Uterus (tissue), 4 donors: Measurements from ENCODE around the gene RAB14. TPM values are rescaled to one million over a fixed set of nuclear protein-coding genes. Genes with fewer than 3 reads are reported as not detected.

Source experiments
- DNase-seq, 2 donors: peaks; one replicate each; pipeline ENCODE4 v3.0.0-alpha.2; 2019 to 2020
- H3K27ac ChIP-seq, 2 donors: fragments of 200-600 bp; sonication (generic); 1 replicate in 1 of 2; 2 replicates in 1 of 2; pipeline ENCODE4 v1.5.1; 2016 to 2018
- H3K27me3 ChIP-seq, 2 donors: fragments of 200-600 bp; sonication (generic); one replicate each; pipeline ENCODE4 v1.5.1; 2018 to 2019; ENCODE audit warnings: control low read depth in 1 of 2
- H3K36me3 ChIP-seq, 2 donors: fragments of 200-600 bp; sonication (generic); one replicate each; pipeline ENCODE4 v1.5.1; 2019; ENCODE audit warnings: control low read depth in 1 of 2
- H3K4me1 ChIP-seq, 2 donors: fragments of 200-600 bp; sonication (generic); one replicate each; pipeline ENCODE4 v1.5.1; 2018 to 2019; ENCODE audit warnings: control low read depth in 1 of 2
- H3K4me3 ChIP-seq, 2 donors: fragments of 200-600 bp; sonication (generic); 1 replicate in 1 of 2; 2 replicates in 1 of 2; pipeline ENCODE4 v1.5.1; 2018 to 2019; ENCODE audit warnings: mild to moderate bottlenecking in 1 of 2
- H3K9me3 ChIP-seq, 2 donors: fragments of 200-600 bp; sonication (generic); one replicate each; pipeline ENCODE4 v1.5.1; 2019; ENCODE audit warnings: control low read depth in 1 of 2
- CTCF ChIP-seq, 4 experiments: fragments of 200-600 bp in 2 of 4; fragments of 450-650 bp in 2 of 4; sonication (generic) in 2 of 4; IDR thresholded peaks; one replicate each; pipeline ENCODE4 v1.5.1; 2016 to 2019; ENCODE audit warnings: antibody characterized with exemption in 4 of 4, mild to moderate bottlenecking in 2 of 4, moderate library complexity in 1 of 4
- POLR2A ChIP-seq, 2 donors: fragments of 450-650 bp; IDR thresholded peaks; one replicate each; pipeline ENCODE4 v1.6.1; 2016; ENCODE audit warnings: antibody characterized with exemption in 2 of 2, mild to moderate bottlenecking in 1 of 2, moderate library complexity in 1 of 2
- intact Hi-C: fragments of 100-400 bp; cut with DNase I; formaldehyde crosslinking; loops from one replicate; pipeline ENCODE4 v1.15.1; 2023; ENCODE audit warnings: low total_unique reads
- total RNA-seq, 4 donors: library from RNA; depleted of rRNA in 3 of 4; stranded (reverse); fragments of >200 nt in 3 of 4; gene quantifications; one replicate each; pipeline versions ENCODE4 v1.1.0 to v1.2.4, GENCODE V29; 2014 to 2023
- donor health status: DM: yes; HTN: yes; CAD: no.

The RAB14 gene
- total RNA-seq, 4 donors from 2014 or later, result 13.6 to 69.0 (median 52.9) TPM

GRCh38 chr9:121192959-121193640 is 8.6 kb downstream of the RAB14 start:
- Histone ChIP-seq H3K4me1 (peaks cover 10 to 20% of the 10 kb centered on the region in 2 donors), H3K27ac (no peak overlapping the region), H3K27me3 (no peaks in the 10 kb centered on the region), H3K4me3 (no peak overlapping the region), H3K36me3 (no peaks in the 10 kb centered on the region), H3K9me3 (no peaks in the 10 kb centered on the region)
- no peak for DNase-seq
- intact Hi-C loops, result no loop called here
- TF ChIP-seq POLR2A (IDR thresholded peaks at IDR 0.05) (no peak), CTCF (IDR thresholded peaks at IDR 0.05) (no peak)

- peaks cover 10 to 20% of the 10 kb centered on the region in 2 donors for H3K4me1 ChIP-seq
- H3K27me3 ChIP-seq, result no peaks in the 10 kb centered on the region
- no peaks in the 10 kb centered on the region for H3K9me3 ChIP-seq
- H3K27ac ChIP-seq, result no peak overlapping the region
- no peaks in the 10 kb centered on the region for H3K36me3 ChIP-seq
- no peak for TF ChIP-seq POLR2A (IDR thresholded peaks at IDR 0.05)
- no peak for TF ChIP-seq CTCF (IDR thresholded peaks at IDR 0.05)
- DNase-seq, result no peak
- intact Hi-C loops, result no loop called here
- H3K4me3 ChIP-seq, result no peak overlapping the region
Measured at GRCh38 chr9:121192518-121192917, 9.2 kb downstream of the RAB14 start.

- TF ChIP-seq POLR2A (IDR thresholded peaks at IDR 0.05), result no peak
- DNase-seq, result no peak
- intact Hi-C loops, result no loop called here
- Histone ChIP-seq H3K4me3 (no peak overlapping the region), H3K9me3 (no peaks in the 10 kb centered on the region), H3K36me3 (no peaks in the 10 kb centered on the region), H3K27ac (no peak overlapping the region), H3K4me1 (peaks cover 6 to 17% of the 10 kb centered on the region in 2 donors), H3K27me3 (no peaks in the 10 kb centered on the region)
Measured at GRCh38 chr9:121191235-121191634, 10.4 kb downstream of the RAB14 start.

GRCh38 chr9:121189660-121190059 is 12.0 kb downstream of the RAB14 start:
- H3K9me3 ChIP-seq, result no peaks in the 10 kb centered on the region
- H3K36me3 ChIP-seq, result no peaks in the 10 kb centered on the region
- intact Hi-C loops, result no loop called here
- TF ChIP-seq CTCF (IDR thresholded peaks at IDR 0.05) (no peak), POLR2A (IDR thresholded peaks at IDR 0.05) (no peak)
- H3K4me3 ChIP-seq, result no peak overlapping the region
- peaks cover 6 to 12% of the 10 kb centered on the region in 2 donors for H3K4me1 ChIP-seq
- H3K27ac ChIP-seq, result no peak overlapping the region
- no peaks in the 10 kb centered on the region for H3K27me3 ChIP-seq
- no peak for DNase-seq

- intact Hi-C loops, result no loop called here
- Histone ChIP-seq H3K4me1 (peaks cover 6 to 12% of the 10 kb centered on the region in 2 donors), H3K27ac (no peak overlapping the region), H3K27me3 (no peaks in the 10 kb centered on the region), H3K9me3 (no peaks in the 10 kb centered on the region), H3K4me3 (no peak overlapping the region), H3K36me3 (no peaks in the 10 kb centered on the region)
- TF ChIP-seq POLR2A (IDR thresholded peaks at IDR 0.05), result no peak
- no peak for TF ChIP-seq CTCF (IDR thresholded peaks at IDR 0.05)
- no peak for DNase-seq
Measured at GRCh38 chr9:121189006-121189405, 12.7 kb downstream of the RAB14 start.
